ENCODE measurements around the gene TBX2. TPM values are rescaled to one million over a fixed set of nuclear protein-coding genes. Genes with fewer than 3 reads are reported as not detected.
A peak's percentile ranks its signal among the peaks of the same experiment; 100 is the strongest.

TBX2 gene
- total and polyA plus RNA-seq, 12 donors = 2.4 to 22.1 (median 7.4) TPM

DNA sequence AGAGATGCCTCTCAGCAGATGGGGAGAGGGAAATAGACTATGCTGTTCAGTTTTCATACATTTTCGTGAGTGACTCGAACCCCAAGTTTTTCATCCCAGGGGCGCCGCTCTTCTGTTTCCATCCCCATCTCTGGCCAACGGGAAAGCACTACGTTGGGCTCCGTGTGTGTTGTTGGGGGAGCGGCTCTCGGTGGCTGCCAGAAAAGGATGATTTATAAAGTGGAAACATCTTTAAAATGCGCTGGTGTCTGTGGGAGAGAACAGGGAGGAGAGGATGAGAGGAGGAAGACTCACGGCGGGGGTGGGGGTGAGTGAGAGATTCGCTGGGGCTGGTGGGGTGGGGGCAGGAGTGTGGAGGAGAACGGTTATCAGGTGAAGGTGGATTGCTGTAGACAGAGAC is 58.4 kb downstream of the TBX2 start:
- Histone ChIP-seq H3K27me3 (peaks cover 88% of the 10 kb centered on the region), H3K4me1 (replicated peaks in 1 of 2) (no peaks in the 10 kb centered on the region), H3K36me3 (replicated peaks in 1 of 2) (no peaks in the 10 kb centered on the region), H3K4me3 (peak overlapping the region in 1 of 4 donors; percentile 31), H3K9me3 (replicated peaks in 1 of 3) (no peaks in the 10 kb centered on the region), H3K27ac (no peak overlapping the region)
- no peak for TF ChIP-seq POLR2A (IDR thresholded peaks at IDR 0.05)
- TF ChIP-seq, protein P1, sequence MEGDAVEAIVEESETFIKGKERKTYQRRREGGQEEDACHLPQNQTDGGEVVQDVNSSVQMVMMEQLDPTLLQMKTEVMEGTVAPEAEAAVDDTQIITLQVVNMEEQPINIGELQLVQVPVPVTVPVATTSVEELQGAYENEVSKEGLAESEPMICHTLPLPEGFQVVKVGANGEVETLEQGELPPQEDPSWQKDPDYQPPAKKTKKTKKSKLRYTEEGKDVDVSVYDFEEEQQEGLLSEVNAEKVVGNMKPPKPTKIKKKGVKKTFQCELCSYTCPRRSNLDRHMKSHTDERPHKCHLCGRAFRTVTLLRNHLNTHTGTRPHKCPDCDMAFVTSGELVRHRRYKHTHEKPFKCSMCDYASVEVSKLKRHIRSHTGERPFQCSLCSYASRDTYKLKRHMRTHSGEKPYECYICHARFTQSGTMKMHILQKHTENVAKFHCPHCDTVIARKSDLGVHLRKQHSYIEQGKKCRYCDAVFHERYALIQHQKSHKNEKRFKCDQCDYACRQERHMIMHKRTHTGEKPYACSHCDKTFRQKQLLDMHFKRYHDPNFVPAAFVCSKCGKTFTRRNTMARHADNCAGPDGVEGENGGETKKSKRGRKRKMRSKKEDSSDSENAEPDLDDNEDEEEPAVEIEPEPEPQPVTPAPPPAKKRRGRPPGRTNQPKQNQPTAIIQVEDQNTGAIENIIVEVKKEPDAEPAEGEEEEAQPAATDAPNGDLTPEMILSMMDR (IDR thresholded peaks at IDR 0.05) = no peak
- DNase-seq = peak in 1 of 7 donors; percentile 14
- intact Hi-C loops (cut with DNase I) = no loop called here
- WGBS, 4 donors = 23 to 31% (median 24%) methylated on average over 14 of the region's 14 CpGs

DNA sequence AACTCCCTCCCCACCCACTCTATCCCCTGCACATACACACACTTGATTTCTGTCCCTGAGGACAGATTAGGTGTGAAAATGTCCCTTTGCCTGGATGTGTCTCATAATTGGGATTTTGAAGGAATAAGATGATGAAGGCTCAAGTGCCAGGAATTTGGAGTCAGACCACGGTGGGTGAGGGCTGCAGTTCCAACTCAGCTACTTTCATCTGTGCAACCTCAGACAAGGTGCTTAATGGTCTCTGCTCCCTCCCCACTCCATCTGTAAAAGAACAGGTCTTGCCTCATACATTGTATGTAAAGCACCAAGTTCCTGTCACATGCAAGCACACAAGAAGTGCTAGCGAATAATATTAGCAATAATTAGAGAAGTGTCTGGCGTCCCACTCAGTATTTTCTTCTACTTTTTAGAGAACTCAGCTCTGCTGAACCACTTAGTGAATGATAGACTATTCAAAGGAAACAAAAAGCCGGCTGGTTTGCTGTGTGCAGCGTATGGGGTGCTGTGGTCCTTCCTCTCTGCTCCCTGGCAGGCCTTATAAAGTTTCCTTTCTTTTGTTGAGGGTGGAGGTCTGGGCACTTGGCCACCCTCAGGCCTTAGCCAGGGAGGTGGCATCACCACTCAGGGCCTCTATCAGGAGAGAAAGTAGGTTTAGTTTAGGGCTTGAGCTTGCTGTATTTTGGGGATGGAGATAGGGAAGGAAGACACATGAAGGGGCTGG is 58.9 kb downstream of the TBX2 start:
- intact Hi-C loops (cut with DNase I) = no loop called here
- TF ChIP-seq, protein P1 (IDR thresholded peaks at IDR 0.05) = no peak
- TF ChIP-seq POLR2A (IDR thresholded peaks at IDR 0.05) = no peak
- H3K4me3 ChIP-seq = no peak overlapping the region
- peak in 1 of 7 donors; percentile 14 for DNase-seq
- WGBS, 4 donors = 45 to 67% (median 58%) methylated on average over 4 to 5 of the region's 5 CpGs
- H3K27me3 ChIP-seq = peaks cover 88% of the 10 kb centered on the region
- H3K27ac ChIP-seq = no peak overlapping the region
- no peaks in the 10 kb centered on the region for H3K4me1 ChIP-seq (replicated peaks in 1 of 2)
- H3K36me3 ChIP-seq (replicated peaks in 1 of 2) = no peaks in the 10 kb centered on the region
- H3K9me3 ChIP-seq (replicated peaks in 1 of 3) = no peaks in the 10 kb centered on the region

Other genes starting within 250 kb of the TBX2 start
- gene TBX4, start 52.6 kb downstream of the TBX2 start, total RNA-seq = under 1 TPM in 3 of 9 donors, not detected in 6; 0.14 to 0.54 (median 0.29) TPM
- under 1 TPM in 1 of 3 donors, not detected in 2; 0.03 TPM for gene TBX4, start 52.6 kb downstream of the TBX2 start, polyA plus RNA-seq
- under 1 TPM in 1 of 9 donors, not detected in 8; 0.28 TPM for gene NACA2, start 191.4 kb downstream of the TBX2 start, total RNA-seq
- under 1 TPM in 1 of 3 donors, not detected in 2; 0.27 TPM for gene NACA2, start 191.4 kb downstream of the TBX2 start, polyA plus RNA-seq

Data from adrenal gland (tissue), 12 donors.